ENCODE data around the gene ADD1. TPM values are rescaled to one million over a fixed set of nuclear protein-coding genes. Genes with fewer than 3 reads are reported as not detected.

The ADD1 gene
- total RNA-seq, 1 experiment from 2014 or later = 163 TPM

DNA sequence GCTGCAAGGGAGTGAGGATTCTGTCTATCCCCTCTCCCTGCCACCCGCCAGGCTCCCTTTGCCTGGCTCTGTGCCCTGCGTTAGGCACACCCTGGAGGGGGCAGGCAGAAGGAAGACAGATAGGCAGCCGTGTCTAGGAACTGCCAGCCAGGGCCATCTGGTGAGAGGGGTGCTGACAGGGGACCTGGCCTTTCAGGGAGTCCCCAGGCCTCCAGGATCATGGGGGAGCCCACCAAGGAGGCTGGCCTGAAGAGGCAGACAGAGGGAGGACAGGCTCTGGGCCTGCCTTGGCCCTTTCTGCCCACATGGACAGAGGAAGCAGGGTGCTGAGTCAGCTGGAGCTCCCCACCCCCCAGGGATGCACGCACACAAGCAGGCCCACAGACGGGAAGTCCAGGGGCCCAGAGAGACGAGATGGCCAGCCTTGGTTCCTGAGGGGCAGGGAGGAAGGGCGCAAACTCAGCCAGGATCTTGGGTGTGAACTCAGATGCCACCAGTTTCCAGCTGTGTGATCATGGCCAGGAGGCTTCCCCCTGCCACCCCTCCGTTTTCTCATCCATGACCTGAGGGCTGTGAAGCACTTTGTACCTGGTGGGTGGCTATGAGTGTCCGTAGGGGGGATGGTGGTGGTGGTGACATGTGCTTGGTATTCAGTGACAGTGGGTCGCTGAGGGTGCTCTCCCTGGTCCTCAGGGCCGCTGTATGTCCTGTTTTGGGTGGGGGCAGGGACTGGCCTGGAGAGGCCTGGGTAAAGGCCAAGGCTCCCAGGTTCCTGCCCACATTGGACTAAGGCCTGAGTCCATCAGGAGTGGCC is 49.0 kb upstream of the ADD1 start:
- no peaks in the 10 kb centered on the region for H3K9me3 ChIP-seq (ENCODE audit: control insufficient read depth, low read depth, low read length)
- H3K27ac Mint-ChIP-seq = no peak overlapping the region
- H2BK15ac ChIP-seq (ENCODE audit: low read depth, low read length) = 0 out of 2 replicates have a peak overlapping the region, but pooled peaks have one; percentile 43
- no peak overlapping the region for H2BK12ac ChIP-seq (ENCODE audit: insufficient read length, low read depth, low read length)
- TF ChIP-seq, protein P1, sequence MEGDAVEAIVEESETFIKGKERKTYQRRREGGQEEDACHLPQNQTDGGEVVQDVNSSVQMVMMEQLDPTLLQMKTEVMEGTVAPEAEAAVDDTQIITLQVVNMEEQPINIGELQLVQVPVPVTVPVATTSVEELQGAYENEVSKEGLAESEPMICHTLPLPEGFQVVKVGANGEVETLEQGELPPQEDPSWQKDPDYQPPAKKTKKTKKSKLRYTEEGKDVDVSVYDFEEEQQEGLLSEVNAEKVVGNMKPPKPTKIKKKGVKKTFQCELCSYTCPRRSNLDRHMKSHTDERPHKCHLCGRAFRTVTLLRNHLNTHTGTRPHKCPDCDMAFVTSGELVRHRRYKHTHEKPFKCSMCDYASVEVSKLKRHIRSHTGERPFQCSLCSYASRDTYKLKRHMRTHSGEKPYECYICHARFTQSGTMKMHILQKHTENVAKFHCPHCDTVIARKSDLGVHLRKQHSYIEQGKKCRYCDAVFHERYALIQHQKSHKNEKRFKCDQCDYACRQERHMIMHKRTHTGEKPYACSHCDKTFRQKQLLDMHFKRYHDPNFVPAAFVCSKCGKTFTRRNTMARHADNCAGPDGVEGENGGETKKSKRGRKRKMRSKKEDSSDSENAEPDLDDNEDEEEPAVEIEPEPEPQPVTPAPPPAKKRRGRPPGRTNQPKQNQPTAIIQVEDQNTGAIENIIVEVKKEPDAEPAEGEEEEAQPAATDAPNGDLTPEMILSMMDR (conservative IDR thresholded peaks at IDR 0.05) = no peak
- no peak overlapping the region for H3K4ac ChIP-seq (ENCODE audit: low read depth, low read length)
- no peak overlapping the region for H2BK20ac ChIP-seq (ENCODE audit: low read depth, low read length, poor library complexity, severe bottlenecking)
- no peak overlapping the region for H2AK5ac ChIP-seq (ENCODE audit: insufficient read length, low read length)
- no peaks in the 10 kb centered on the region for H3K79me1 ChIP-seq (ENCODE audit: insufficient read depth, low read depth, low read length, poor library complexity, severe bottlenecking)
- no peak overlapping the region for H3K56ac ChIP-seq (ENCODE audit: insufficient read length, low read depth, low read length)
- H3K27me3 ChIP-seq (ENCODE audit: insufficient read depth, low read length) = no peaks in the 10 kb centered on the region
- H3K27ac ChIP-seq (ENCODE audit: insufficient read length, low read depth, low read length) = no peak overlapping the region
- no peak overlapping the region for H3K4me2 ChIP-seq (ENCODE audit: insufficient read depth, insufficient read length, low read length)
- H3K36me3 Mint-ChIP-seq (ENCODE audit: insufficient read depth in 1 of 3, low read depth in 3 of 3) = no peaks in the 10 kb centered on the region
- H3T11ph ChIP-seq (ENCODE audit: low read length) = no peak overlapping the region
- no peak overlapping the region for H3K23ac ChIP-seq (ENCODE audit: insufficient read length, low read depth, low read length)
- H3K4me3 Mint-ChIP-seq = peak overlapping the region; percentile 67 to 89; a peak in 3 of 5 replicates
- no peak overlapping the region for H4K8ac ChIP-seq (replicated peaks; ENCODE audit: insufficient read length, low read depth, low read length)
- H3K9me3 Mint-ChIP-seq = no peaks in the 10 kb centered on the region
- H2AFZ ChIP-seq (ENCODE audit: low read length) = no peak overlapping the region
- H4K20me1 ChIP-seq (ENCODE audit: control insufficient read depth, insufficient read depth, insufficient read length) = peaks cover 3% of the 10 kb centered on the region
- H3K4me1 ChIP-seq (ENCODE audit: insufficient read depth, low read length) = no peaks in the 10 kb centered on the region
- no peak overlapping the region for H2BK120ac ChIP-seq (ENCODE audit: low read depth, low read length, poor library complexity, severe bottlenecking)
- no peak for DNase-seq
- H3K27me3 Mint-ChIP-seq (ENCODE audit: low read depth) = peaks cover 24% of the 10 kb centered on the region
- no peak overlapping the region for H4K91ac ChIP-seq (ENCODE audit: insufficient read length, low read depth, low read length)
- H2BK5ac ChIP-seq (ENCODE audit: insufficient read length, low read length) = no peak overlapping the region
- H3K18ac ChIP-seq (ENCODE audit: insufficient read length, low read depth, low read length) = no peak overlapping the region
- H3K79me2 ChIP-seq (ENCODE audit: insufficient read depth, low read length) = no peaks in the 10 kb centered on the region
- H3K23me2 ChIP-seq (ENCODE audit: insufficient read length, low read depth, low read length, poor library complexity, severe bottlenecking) = no peaks in the 10 kb centered on the region
- WGBS (ENCODE audit: extremely low coverage, insufficient read length, low lambda C conversion rate) = no CpG with 5 or more reads among the region's 11 CpGs
- peaks cover 9 to 29% of the 10 kb centered on the region in 2 experiments for H3K4me1 Mint-ChIP-seq
- H3K14ac ChIP-seq (ENCODE audit: insufficient read depth, low read length) = no peak overlapping the region
- no peak overlapping the region for H4K5ac ChIP-seq (ENCODE audit: insufficient read length, low read depth, low read length)
- no peak overlapping the region for H3K9ac ChIP-seq (ENCODE audit: extremely low read depth, insufficient read length, low read length)
